GM11168 (cell line): Measurements from ENCODE around the gene TUT1.
"Not testable (repeated sequence)": the region's sequence is repeated elsewhere in the genome, so short reads cannot be mapped to it uniquely, and the experiment has no call there.

ENCODE experiments used
- in situ Hi-C: fragments of 300-500 bp; cut with MboI; formaldehyde crosslinking; loops from one replicate; pipeline ENCODE4 v1.12.0; 2022; ENCODE audit warnings: low sequenced_read_pairs; ENCODE audit not compliant: unreplicated experiment

Gene TUT1

GRCh38 chr11:62591448-62592145 is at the start of gene TUT1:
TSS of gene TUT1 (minus strand) at chr11:62591523. CDS start at chr11:62591485, 38 bp downstream.
- in situ Hi-C loops = no loop called here

- in situ Hi-C loops = no loop called here
Measured at GRCh38 chr11:62632492-62632891, 41.2 kb upstream of the TUT1 start.

GRCh38 chr11:62627713-62628112 is 36.4 kb upstream of the TUT1 start:
- in situ Hi-C loops = no loop called here

GRCh38 chr11:62622476-62623089 is 31.3 kb upstream of the TUT1 start:
- in situ Hi-C loops = no loop called here

GRCh38 chr11:62621567-62622470 is 30.5 kb upstream of the TUT1 start, which contains the start of gene B3GAT3:
TSS of gene B3GAT3 (minus strand) at chr11:62621986. CDS start at chr11:62621947, 39 bp downstream.
- in situ Hi-C loops = no loop called here

- in situ Hi-C loops = no loop called here
Measured at GRCh38 chr11:62621027-62621566, 29.8 kb upstream of the TUT1 start.

GRCh38 chr11:62616957-62617356 is 25.6 kb upstream of the TUT1 start:
- in situ Hi-C loops = not testable (repeated sequence)

GRCh38 chr11:62615521-62615920 is 24.2 kb upstream of the TUT1 start:
- in situ Hi-C loops = no loop called here

- in situ Hi-C loops = no loop called here
Measured at GRCh38 chr11:62614275-62614674, 23.0 kb upstream of the TUT1 start.

GRCh38 chr11:62613291-62613778 is 22.0 kb upstream of the TUT1 start:
- in situ Hi-C loops = no loop called here

- in situ Hi-C loops = no loop called here
Measured at GRCh38 chr11:62612366-62613290, 21.3 kb upstream of the TUT1 start, which contains the start of the genes EML3 and ROM1. TSS of gene EML3 (minus strand) at chr11:62612775. CDS start at chr11:62612457, 318 bp downstream. TSS of gene ROM1 (plus strand) at chr11:62613257. CDS start at chr11:62613282, 25 bp downstream.

GRCh38 chr11:62611705-62612365 is 20.5 kb upstream of the TUT1 start:
- in situ Hi-C loops = no loop called here

- in situ Hi-C loops = no loop called here
Measured at GRCh38 chr11:62610814-62611704, 19.7 kb upstream of the TUT1 start.

GRCh38 chr11:62610403-62610802 is 19.1 kb upstream of the TUT1 start:
- in situ Hi-C loops = no loop called here

GRCh38 chr11:62608776-62609175 is 17.5 kb upstream of the TUT1 start:
- in situ Hi-C loops = no loop called here

GRCh38 chr11:62607714-62608113 is 16.4 kb upstream of the TUT1 start:
- in situ Hi-C loops = no loop called here

- in situ Hi-C loops = no loop called here
Measured at GRCh38 chr11:62605902-62606301, 14.6 kb upstream of the TUT1 start.

- in situ Hi-C loops = no loop called here
Measured at GRCh38 chr11:62605467-62605866, 14.1 kb upstream of the TUT1 start.
